Stimulated activated CD4-positive, alpha-beta T cell treated with anti-CD3 and anti-CD28 coated beads, Interleukin-2, amount 100 ng/mL, for 48 hours (primary cell): Measurements from ENCODE around the gene PLSCR5.

Experiments
- DNase-seq, 2 donors: peaks; one replicate each; pipeline ENCODE4 v3.0.0-alpha.2; 2020

PLSCR5 gene

DNA sequence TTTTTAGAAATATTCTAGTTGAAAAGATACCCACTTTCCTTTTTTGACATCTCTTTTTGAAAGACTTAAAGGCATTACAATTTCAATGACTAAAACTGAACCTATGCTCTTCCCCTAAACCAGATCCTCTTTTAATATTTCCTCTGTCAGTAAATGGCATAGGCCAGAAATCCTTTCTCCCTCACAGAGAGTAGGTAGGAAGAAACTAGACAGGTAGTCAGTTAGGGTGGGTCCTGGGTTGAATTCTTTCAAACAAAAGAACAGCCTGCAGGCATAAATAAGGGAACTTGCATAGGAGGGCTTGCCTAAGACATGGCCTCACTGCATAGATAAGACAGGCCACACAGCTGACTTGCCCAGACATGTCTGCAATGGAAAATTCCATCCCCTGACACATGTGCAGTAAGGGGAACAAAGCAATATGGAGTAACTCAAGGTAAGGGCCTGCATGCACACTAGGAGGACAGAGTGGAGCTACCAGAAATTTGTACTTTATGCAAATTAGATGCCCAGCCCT lies 23.1 kb downstream of the PLSCR5 start:
- no peak for DNase-seq

DNA sequence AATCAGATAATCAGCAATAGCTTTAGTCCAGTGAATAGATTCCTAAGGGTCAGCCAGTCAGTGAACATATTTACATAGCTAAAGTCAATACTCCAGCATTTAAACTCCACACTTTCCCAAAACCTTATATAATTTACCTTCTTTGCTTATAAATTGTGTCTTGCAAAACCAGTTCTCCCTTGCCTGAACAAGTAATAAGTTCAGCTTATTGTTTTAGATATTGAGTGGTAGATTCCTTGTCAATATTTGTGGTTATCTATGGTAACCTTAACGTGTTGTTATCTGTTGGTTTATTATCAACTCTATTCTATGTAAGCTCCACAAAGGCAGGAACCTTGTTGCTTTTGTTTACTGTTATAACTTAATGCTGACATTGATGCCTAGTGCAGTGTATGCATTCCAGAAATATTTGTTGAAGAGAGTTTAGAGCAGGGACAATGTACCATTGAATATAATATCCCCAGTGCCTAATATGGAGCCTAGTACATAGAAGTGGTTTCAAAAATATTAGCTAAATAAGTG lies 24.0 kb downstream of the PLSCR5 start:
- DNase-seq, result no peak

- no peak for DNase-seq
Measured at GRCh38 chr3:146577662-146578061, 27.5 kb downstream of the PLSCR5 start.

DNA sequence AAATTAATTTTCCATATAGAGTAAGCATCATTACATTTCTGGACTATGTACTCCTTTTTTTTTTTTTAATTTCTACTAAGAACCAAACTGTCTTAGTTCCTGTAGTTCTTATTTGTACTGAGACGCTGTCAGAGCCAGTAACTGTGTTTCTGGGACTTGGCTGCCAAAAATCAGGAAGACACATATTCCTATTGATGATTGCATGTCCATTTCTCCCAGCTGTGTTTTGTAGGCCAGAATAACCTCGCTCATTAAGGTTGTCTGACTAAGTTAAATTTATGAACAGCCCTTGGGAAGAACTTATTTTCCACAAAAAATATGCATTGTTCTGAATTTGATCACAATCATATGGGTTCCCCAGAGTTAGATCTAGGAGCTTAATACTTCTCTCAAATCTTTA lies 29.5 kb downstream of the PLSCR5 start:
- no peak for DNase-seq

- no peak for DNase-seq
Measured at GRCh38 chr3:146574173-146574572, 31.0 kb downstream of the PLSCR5 start.

- DNase-seq, result no peak
Measured at GRCh38 chr3:146569314-146569713, 35.8 kb downstream of the PLSCR5 start.

DNA sequence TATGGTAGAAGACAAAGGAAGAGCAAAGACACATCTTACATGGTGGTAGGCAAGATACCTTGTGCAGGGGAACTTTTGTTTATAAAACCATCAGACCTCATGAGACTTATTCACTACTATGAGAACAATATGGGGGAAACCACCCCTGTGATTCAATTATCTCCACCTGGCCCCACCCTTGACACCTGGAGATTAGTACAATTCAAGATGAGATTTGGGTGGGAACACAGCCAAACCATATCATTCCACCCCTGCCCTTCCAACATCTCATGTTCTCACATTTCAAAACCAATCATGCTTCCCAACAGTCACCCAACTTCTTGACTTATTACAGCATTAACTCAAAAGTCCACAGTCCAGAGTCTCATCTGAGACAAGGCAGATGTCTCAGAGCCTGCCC lies 39.0 kb downstream of the PLSCR5 start:
- no peak for DNase-seq

DNA sequence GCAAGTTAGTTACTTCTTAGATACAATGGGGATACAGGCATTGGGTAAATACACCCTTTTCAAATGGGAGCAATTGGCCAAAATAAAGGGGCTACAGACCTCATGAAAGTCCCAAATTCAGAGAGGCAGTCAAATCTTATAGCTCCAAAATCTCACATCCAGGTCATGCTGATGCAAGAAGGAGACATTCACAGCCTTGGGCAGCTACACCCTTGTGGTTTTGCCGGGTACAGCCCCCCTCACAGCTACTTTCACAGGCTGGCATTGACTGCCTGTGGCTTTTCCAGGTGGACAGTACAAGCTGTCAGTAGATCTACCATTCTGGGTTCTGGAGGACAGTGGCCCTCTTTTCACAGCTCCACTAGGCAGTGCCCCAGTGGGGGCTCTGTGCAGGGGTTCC lies 43.3 kb downstream of the PLSCR5 start:
- no peak for DNase-seq

- no peak for DNase-seq
Measured at GRCh38 chr3:146561463-146561862, 43.7 kb downstream of the PLSCR5 start.

- DNase-seq, result no peak
Measured at GRCh38 chr3:146560678-146561077, 44.5 kb downstream of the PLSCR5 start.

DNA sequence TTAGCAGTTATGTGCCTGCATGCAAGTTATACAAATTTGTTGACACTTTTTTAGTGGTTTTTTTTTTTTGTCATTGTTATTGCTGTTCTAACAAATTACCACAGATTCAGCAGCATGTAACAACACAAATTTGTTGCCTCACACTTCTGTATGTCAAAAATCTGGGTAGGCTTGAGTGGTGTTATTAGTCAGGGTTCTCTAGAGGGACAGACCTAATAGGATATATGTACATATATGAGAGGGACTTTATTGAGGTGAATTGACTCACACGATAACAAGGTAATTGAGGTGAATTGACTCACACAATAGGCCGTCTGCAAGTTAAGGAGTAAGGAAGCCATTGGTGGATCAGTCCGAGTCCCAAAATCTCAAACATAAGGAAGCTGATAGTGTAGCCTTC lies 45.8 kb downstream of the PLSCR5 start:
- DNase-seq, result no peak

DNA sequence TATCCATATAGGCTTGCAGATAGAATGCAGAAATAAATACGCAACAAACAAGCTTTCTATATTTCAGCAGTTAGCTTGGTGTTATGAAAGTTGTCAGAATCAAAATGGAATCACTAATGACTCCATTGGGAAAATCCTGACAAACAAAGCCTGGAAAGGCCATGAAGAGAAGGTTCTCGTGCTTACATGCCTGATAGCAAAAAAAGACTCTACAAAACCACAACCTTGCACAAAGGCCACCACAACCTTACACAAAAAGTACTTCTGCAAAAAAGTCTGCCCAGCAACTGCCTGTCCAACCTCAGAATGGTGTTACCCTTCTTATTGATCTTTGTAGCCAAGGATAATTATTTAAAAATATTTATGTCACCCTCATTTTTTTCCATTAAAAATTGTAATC lies 46.4 kb downstream of the PLSCR5 start:
- DNase-seq, result no peak

- no peak for DNase-seq
Measured at GRCh38 chr3:146557745-146558144, 47.4 kb downstream of the PLSCR5 start.

GRCh38 chr3:146555311-146555710 lies 49.8 kb downstream of the PLSCR5 start:
- no peak for DNase-seq

GRCh38 chr3:146554151-146554760 lies 50.9 kb downstream of the PLSCR5 start:
- no peak for DNase-seq

DNA sequence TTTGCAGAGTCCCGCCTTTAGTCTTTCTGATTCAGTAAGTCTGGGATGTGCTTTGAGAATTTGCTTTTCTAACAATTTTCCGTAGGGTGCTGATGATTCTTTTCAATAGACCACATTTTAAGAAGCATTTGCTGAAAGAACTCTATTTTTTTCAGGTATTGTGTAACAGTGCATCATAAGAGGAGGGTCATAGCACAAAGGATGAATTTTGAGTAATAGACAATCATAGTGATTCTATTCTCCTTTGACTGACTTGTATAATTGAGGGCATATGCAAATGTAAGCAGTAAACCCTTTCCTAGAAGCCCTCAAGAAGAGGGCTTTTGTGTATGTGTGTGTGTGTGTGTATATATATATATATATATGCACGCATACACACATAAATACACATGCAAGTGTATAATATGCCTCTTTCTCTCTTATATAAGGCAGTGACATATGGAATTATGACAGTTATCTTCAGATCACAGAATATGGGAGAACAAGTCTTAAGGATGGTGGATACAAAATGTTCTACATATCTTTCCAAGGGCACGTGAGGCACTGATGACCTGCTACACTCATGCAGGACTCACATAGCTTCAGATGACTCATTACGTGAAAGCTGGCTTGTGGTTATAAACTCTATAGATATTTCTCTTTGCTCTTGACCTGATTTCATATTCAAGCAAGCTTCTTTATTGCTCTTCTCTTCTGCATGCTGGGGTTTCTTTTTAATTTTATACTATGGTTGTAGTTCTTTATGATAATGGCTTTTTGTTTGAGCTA lies 54.2 kb downstream of the PLSCR5 start:
- no peak for DNase-seq

GRCh38 chr3:146550070-146550615 lies 55.0 kb downstream of the PLSCR5 start:
- DNase-seq, result no peak

DNA sequence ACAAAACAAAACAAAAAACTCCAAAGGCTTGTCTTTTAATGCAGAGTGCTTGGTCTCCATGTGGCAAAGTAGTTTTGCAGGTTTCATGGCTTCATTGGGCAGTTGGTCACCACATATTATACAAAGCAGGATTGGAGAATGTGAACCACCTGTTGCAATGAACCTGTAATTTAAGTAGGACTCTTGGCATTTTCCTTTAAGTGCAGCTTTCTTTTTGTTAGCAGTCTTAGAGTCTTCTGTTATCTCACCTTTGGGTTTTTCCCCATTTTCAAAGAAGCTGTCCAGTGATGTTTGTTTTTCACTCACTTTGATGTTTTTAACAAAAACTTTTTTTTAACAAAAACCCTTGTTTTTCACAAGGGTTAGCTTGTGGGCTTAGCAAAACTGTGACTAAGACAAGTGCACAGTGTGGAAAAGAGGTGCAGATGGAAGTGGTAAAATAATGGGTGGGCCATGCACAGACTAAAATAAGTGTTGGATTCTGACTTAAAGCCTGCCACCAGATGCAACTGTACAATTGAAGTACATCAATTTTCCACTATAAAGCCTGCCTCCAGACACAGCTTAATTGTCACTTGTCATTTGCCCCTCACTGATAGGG lies 57.8 kb downstream of the PLSCR5 start:
- DNase-seq, result no peak

- no peak for DNase-seq
Measured at GRCh38 chr3:146546366-146546965, 58.7 kb downstream of the PLSCR5 start.

DNA sequence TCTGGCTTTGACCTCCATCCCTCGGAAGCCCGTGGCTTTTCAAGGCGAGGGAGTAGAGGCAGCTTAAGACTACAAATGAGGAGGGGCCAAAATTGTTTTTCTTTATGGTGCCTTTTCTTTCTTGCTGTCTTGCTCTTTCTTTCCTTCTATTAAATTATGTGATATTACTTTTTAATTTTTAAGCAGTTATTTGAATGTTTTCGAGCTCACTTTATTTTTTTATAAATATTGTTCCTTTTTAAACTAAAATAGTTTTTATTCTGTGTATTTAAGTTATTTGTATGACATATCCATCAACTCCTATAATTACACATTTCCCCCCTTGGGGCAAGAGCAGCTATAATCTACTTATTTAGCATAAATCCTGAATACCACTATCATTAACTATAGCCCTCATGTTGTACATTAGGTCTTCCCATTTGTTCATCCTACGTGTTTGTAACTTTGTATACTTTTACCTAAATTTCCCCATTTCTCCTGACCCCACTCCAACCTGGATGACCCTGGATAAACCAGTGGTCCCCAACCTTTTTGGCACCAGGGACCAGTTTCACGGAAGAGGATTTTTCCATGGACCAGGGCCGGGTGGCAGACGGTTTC lies 60.1 kb downstream of the PLSCR5 start:
- no peak for DNase-seq

DNA sequence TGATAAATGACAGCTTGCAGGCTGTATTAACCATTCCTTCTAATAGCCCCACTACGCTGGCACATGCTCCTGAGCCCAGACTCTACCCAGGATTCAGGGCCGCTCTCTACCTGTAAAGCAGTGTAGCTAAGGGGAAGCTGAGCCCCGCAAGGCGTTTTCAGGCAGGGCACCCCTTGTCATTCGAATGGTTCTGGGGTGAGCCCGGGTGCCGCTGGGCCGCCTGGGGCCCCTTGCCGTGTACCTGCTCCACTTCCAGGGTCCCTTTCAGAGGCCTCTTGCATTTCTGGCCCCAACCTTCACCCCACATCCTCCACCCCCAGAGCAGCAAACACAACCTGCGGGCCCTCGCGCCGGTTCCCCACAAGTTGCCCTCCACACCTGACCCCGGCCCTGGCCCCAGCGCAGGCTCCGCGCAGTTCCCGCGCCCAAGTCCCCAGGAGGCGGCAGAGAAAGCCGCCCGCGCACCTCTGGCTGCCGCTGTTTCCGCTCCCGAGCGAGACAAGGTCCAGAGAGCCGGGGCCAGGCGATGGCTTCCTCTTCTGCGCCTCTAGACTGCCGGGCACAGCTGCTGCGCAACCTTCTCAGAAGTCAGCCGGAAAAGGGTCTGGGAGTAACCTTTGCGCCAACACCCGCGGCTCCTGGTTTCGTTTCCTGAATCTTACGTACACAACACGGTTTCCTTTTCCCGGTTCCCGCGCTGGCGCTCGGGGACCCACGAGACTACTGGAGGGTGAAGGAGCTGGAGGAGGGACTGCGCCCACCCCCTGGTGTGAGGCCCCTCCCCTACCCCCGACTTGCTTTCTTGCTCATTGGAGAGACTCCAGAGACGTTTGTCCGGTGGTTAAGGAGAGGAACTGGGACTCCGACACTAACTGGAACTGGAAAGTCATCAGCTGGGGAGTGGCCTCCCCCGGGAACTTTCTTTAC lies 60.9 kb downstream of the PLSCR5 start, which contains the start of gene PLSCR1:
Gene PLSCR1 (minus strand): TSS at position 606 of the 927 bp plus-strand sequence. CDS start 8,055 bp downstream, outside the sequence.
- peak; percentile 59 to 63 for DNase-seq
